Stimulated activated CD8-positive, alpha-beta memory T cell treated with anti-CD3 and anti-CD28 coated beads, Interleukin-4, amount 100 ng/mL, for 48 hours (primary cell): ENCODE data around the gene CACNA2D1.

ENCODE experiments used
- DNase-seq: peaks from one replicate; pipeline ENCODE4 v3.0.0-alpha.2; 2020

Gene CACNA2D1

GRCh38 chr7:82270870-82271269 is 172.7 kb downstream of the CACNA2D1 start:
- DNase-seq = no peak

- no peak for DNase-seq
Measured at GRCh38 chr7:82268632-82269031, 174.9 kb downstream of the CACNA2D1 start.

DNA sequence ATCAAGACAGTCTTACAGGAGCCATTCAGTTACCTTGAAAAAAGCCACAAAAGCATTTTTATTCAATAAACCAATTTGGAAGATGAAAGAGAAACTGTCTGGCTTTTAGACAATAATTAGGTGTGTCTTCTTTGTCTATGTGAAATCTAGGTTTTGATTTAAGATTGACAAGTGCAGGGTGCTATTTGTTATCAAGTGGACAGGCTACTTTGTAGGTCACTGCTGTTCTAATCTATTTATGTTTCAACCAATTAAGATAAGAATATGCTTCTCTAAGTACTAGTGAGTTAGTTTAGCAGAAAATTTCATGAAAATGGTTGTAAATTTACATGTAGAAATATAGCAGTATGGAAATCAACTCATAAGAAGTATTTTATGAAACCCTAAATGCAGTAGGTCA is 177.5 kb downstream of the CACNA2D1 start:
- no peak for DNase-seq

GRCh38 chr7:82264783-82265305 is 178.7 kb downstream of the CACNA2D1 start:
- no peak for DNase-seq

DNA sequence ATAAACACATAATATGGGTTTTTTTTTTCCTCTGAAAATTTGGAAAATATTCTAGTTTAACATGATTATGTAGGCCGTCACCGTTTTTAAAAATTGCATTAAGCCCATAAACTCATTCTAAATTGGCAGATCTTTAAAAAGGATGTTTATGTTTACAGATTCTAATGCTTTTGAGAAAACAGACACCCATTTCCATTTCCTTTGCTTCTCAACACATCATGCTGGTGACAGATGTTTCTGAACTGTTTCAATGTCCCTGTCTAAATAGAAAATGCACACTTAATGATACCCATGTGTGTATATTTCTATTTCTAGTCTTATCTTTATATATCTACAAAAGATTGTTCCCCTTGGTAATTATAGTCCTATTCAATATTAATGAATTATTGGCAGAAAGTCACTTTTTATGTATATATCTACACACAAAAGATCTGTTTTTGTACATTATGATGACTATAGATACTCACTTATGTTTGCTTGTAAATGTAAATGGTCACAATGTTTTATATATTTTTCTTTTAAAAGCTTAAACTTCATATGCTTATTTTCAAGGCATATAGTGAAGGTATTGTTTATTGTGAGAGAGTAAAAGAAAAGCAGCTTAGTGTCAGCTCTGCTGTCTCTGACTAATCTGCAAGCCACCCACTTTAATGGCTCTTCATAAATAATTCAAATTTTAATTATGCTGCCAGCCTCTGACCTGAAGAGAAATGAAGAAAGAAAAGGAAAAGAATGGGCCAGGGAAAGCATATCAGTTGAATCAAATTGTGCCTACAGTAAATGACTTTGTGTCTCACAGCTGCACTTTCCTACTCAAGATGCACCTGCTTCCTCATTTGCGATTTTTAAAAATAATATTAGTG is 179.4 kb downstream of the CACNA2D1 start:
- no peak for DNase-seq

- DNase-seq = no peak
Measured at GRCh38 chr7:82258181-82258580, 185.4 kb downstream of the CACNA2D1 start.

DNA sequence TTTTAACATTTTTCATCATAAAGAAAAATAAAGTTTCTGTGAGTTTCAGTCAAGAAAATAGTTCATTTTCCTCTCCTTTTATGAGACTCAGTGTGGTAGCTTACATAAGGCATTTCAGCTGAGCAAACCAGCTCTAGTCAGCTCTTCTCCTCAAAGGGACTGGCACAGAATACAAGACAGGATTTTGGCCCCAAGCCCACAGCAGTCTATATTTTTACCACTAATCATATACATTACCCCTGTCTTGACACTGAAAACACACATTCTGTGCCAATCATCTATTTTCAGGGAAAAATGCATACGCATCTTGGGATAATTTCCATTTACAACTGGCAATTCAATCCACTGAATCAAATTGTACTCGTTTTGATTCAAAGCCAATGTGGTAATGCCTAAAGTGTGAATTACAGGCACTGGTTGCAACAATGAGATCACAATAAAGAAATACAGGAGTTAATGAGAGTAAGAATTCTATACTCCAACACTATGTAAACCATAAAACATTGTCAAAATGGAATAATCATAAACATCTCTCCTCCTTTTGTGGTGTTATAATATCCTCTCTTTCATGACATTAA is 186.4 kb downstream of the CACNA2D1 start:
- DNase-seq = no peak

GRCh38 chr7:82255706-82256105 is 187.9 kb downstream of the CACNA2D1 start:
- DNase-seq = no peak

- DNase-seq = no peak
Measured at GRCh38 chr7:82250598-82250997, 193.0 kb downstream of the CACNA2D1 start.

GRCh38 chr7:82249979-82250378 is 193.6 kb downstream of the CACNA2D1 start:
- DNase-seq = no peak

GRCh38 chr7:82247814-82248433 is 195.7 kb downstream of the CACNA2D1 start:
- no peak for DNase-seq

DNA sequence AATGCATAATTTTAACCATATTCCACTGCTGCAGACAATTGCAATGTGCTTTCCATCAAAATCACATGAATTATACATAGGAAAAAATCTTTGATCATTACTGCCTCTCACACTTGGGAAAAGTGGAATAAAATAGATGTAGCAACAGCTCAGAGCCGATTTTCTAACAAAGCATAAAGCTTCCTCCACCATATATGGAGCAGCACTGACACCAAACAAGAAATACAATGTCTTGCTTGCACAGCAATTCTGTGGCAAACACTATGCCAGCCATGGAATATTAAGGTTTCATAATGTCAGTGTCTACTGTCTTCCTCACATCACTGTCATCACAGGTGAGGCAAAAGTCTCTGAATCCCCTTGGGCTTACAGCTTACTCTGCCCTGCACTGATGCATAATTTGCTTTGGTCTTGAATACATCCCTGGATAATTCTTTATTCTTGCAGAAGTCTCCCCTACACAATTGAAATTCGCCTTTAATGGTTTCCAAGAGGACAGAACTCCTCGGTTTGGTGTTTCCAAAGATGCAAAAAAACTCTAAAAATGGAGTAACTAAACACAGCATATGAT is 198.5 kb downstream of the CACNA2D1 start:
- DNase-seq = no peak

- no peak for DNase-seq
Measured at GRCh38 chr7:82241356-82241755, 202.2 kb downstream of the CACNA2D1 start.

DNA sequence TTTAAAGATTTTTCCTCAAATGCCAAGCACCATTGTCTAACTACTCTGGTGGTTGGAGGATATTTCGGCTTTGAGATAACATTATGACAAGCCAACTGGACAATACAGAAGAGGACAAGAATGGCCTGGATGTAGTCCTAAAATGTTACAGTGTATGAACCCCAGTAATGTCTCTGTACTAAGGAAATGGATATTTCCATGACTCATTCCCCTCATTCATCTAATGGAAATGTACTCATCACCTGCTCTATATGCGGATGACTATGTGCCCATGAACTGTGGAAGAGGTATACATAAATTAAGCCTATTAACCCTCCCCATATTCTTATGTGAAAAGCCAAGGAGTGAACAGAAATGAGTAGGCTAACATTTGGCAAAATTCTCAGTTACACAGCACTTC is 207.9 kb downstream of the CACNA2D1 start:
- DNase-seq = no peak

DNA sequence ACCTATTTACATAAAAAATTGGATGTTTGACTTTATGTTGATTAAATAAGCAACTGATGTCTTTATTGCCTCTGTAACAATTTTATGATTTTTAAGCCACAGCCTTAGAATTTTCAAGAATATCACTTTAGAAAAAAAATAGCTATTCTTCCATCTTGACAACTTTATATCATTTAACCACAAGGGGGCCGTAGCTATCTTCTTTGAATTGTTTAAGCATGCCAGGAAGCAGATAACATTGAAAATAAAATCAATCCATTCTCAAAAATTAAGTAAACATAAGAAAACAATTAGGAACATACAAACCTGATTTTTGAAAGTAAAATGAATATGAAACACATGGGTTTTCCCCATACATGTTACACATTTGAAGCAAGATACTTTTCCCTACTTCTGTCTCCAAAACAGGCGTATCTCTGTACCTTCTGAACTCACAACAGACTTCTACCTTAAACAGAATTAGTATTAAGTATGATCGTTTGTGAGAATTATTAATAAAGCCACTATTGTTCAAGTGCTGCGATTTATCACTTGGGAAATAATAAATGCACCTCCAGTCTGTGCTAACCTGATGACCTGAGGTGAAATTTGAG is 209.0 kb downstream of the CACNA2D1 start:
- DNase-seq = no peak

DNA sequence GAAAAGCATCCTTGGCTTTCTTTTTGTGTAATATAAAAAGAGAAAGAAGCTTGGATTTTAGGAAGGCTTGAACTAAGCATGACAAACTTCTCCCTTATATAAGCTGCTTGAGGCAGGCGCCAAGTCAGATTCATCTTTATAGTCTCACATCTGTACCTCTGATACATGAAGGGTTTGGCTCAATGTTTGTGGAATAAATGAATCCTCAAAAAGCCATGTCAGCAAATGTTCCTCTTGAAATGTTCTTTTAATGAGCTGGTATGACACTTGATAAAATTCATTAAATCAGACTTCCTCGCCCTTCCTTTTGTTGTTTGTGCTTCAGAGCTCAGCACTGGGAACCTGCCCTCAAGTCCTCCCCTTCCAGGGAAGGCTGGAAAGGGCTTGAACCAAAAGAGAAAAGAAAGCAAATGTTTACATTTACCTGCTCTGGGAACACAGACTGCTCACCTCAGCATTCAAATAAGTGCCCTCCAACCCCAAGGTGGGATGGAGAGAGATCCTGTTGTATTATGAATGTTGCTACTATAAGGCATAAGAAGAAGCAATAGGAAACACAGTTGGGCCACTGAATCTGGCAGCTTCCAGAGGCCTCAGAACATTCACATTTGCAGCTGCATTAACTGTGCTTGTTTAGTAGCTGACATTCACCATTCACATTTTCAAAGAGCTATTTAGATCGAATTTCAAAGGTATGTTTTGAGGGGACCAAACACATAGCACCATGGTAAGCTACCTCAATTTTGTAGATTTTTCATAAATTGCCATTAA is 212.6 kb downstream of the CACNA2D1 start:
- no peak for DNase-seq

DNA sequence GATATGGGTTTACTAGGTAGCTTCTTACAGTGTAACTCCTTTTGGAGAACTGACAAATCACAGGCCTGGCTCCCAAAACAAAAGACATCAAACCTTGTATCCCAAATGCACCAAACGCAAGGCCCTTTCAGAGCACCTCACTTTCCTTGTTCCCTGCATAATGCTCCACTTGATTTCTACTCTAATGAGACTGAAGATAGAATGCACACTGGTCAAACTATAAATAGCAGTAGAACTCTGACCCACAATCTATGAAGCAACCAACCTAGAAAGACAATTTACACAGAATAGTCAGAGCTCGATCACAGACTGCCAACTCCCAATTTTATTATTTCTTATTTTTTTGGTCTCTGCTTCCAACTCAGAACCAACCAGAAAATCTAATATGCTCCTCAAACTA is 214.4 kb downstream of the CACNA2D1 start:
- DNase-seq = no peak

GRCh38 chr7:82226191-82226590 is 217.4 kb downstream of the CACNA2D1 start:
- DNase-seq = no peak

GRCh38 chr7:82224529-82224928 is 219.0 kb downstream of the CACNA2D1 start:
- DNase-seq = no peak

GRCh38 chr7:82223580-82223979 is 220.0 kb downstream of the CACNA2D1 start:
- no peak for DNase-seq

GRCh38 chr7:82221152-82221674 is 222.4 kb downstream of the CACNA2D1 start:
- no peak for DNase-seq

GRCh38 chr7:82212466-82212865 is 231.1 kb downstream of the CACNA2D1 start:
- DNase-seq = no peak
